Measurements from ENCODE around the gene SNAPC2. TPM values are rescaled to one million over a fixed set of nuclear protein-coding genes. Genes with fewer than 3 reads are reported as not detected.

SNAPC2 gene
- total RNA-seq, 1 experiment from 2014 or later = 9.8 TPM

- Histone ChIP-seq H3K9me2 (replicated peaks; ENCODE audit: insufficient read depth, low read length) (no peaks in the 10 kb centered on the region), H3K4me1 (ENCODE audit: low read length) (peaks cover 23% of the 10 kb centered on the region), H3K4me3 (ENCODE audit: low read length) (no peak overlapping the region), H4K20me1 (ENCODE audit: insufficient read depth, low read depth, low read length) (peaks cover 3% of the 10 kb centered on the region; the same call in 1 of the 2 replicates), H3K27ac (ENCODE audit: low read length) (no peak overlapping the region), H3K4me2 (ENCODE audit: low read depth, low read length, poor library complexity, severe bottlenecking) (no peak overlapping the region), H3K79me2 (ENCODE audit: low read length) (peaks cover 46% of the 10 kb centered on the region), H3K36me3 (ENCODE audit: insufficient read depth, low read length) (peaks cover 8% of the 10 kb centered on the region; the same call in 1 of the 2 replicates), H3K9ac (ENCODE audit: low read length) (no peak overlapping the region), H3K9me3 (ENCODE audit: low read length) (no peaks in the 10 kb centered on the region), H2AFZ (ENCODE audit: low read length) (no peak overlapping the region), H3K27me3 (ENCODE audit: low read length) (no peaks in the 10 kb centered on the region)
- no peak for DNase-seq
Observed at GRCh38 chr19:7940841-7941240, 20.7 kb downstream of the SNAPC2 start.

GRCh38 chr19:7941895-7942596, 21.9 kb downstream of the SNAPC2 start:
- no peak overlapping the region for H3K27ac ChIP-seq (ENCODE audit: low read length)
- H3K36me3 ChIP-seq (ENCODE audit: insufficient read depth, low read length) = peaks cover 8% of the 10 kb centered on the region; the same call in 1 of the 2 replicates
- peak overlapping the region; percentile 68 for H3K4me2 ChIP-seq (ENCODE audit: low read depth, low read length, poor library complexity, severe bottlenecking)
- no peaks in the 10 kb centered on the region for H3K9me2 ChIP-seq (replicated peaks; ENCODE audit: insufficient read depth, low read length)
- H2AFZ ChIP-seq (ENCODE audit: low read length) = no peak overlapping the region
- H3K9ac ChIP-seq (ENCODE audit: low read length) = peak overlapping the region; percentile 93
- H3K4me3 ChIP-seq (ENCODE audit: low read length) = peak overlapping the region; percentile 88
- H4K20me1 ChIP-seq (ENCODE audit: insufficient read depth, low read depth, low read length) = peaks cover 3% of the 10 kb centered on the region; the same call in 1 of the 2 replicates
- peaks cover 46% of the 10 kb centered on the region for H3K79me2 ChIP-seq (ENCODE audit: low read length)
- H3K9me3 ChIP-seq (ENCODE audit: low read length) = no peaks in the 10 kb centered on the region
- H3K4me1 ChIP-seq (ENCODE audit: low read length) = peaks cover 23% of the 10 kb centered on the region
- H3K27me3 ChIP-seq (ENCODE audit: low read length) = no peaks in the 10 kb centered on the region
- no peak for DNase-seq

DNA sequence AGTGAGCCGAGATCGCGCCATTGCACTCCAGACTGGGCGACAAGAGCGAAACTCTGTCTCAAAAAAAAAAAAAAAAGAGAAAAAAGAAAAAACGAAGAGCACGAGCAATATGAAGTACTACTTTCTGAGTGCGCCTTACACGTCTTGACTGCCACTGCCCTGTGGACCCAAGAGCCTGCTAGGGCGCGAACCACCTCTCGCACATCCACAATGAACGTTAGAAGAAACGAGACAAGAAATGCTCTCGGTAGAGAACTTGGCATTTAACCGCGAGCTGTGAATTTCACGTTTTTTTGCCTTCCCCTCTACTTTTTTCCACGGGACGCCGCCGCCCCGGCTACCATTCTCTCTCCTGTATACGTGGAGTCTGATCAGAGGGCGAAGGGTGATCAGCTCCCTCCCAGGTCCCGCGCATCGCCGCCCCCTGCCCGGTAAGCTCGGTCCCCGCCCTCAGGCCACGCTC, 22.9 kb downstream of the SNAPC2 start:
- peak overlapping the region; percentile 68 for H3K4me2 ChIP-seq (ENCODE audit: low read depth, low read length, poor library complexity, severe bottlenecking)

GRCh38 chr19:7943444-7944176, 23.5 kb downstream of the SNAPC2 start, which contains the start of gene TIMM44:
TIMM44 (minus strand) TSS chr19:7943666; CDS start chr19:7943651, 15 bp downstream.
- Histone ChIP-seq H3K36me3 (ENCODE audit: insufficient read depth, low read length) (0 out of 2 replicates have a peak, but pooled peaks cover 4% of the 10 kb centered on the region), H3K27me3 (ENCODE audit: low read length) (no peaks in the 10 kb centered on the region), H2AFZ (ENCODE audit: low read length) (peak within 1 kb of the TSS; percentile 88; the same call in 1 of the 2 replicates), H3K27ac (ENCODE audit: low read length) (peak within 1 kb of the TSS; percentile 57; the same call in 1 of the 2 replicates), H3K9ac (ENCODE audit: low read length) (peak within 1 kb of the TSS; percentile 93), H4K20me1 (ENCODE audit: insufficient read depth, low read depth, low read length) (no peaks in the 10 kb centered on the region; the same call in 1 of the 2 replicates), H3K9me2 (replicated peaks; ENCODE audit: insufficient read depth, low read length) (no peaks in the 10 kb centered on the region), H3K4me1 (ENCODE audit: low read length) (peaks cover 25% of the 10 kb centered on the region), H3K79me2 (ENCODE audit: low read length) (peaks cover 46% of the 10 kb centered on the region), H3K9me3 (ENCODE audit: low read length) (no peaks in the 10 kb centered on the region), H3K4me3 (ENCODE audit: low read length) (peak within 1 kb of the TSS; percentile 88), H3K4me2 (ENCODE audit: low read depth, low read length, poor library complexity, severe bottlenecking) (peak within 1 kb of the TSS; percentile 97)
- DNase-seq = peak; percentile 100

More for the DNA sequence above, 22.9 kb downstream of the SNAPC2 start:
- H3K36me3 ChIP-seq (ENCODE audit: insufficient read depth, low read length) = peaks cover 6% of the 10 kb centered on the region; the same call in 1 of the 2 replicates
- peaks cover 25% of the 10 kb centered on the region for H3K4me1 ChIP-seq (ENCODE audit: low read length)
- no peaks in the 10 kb centered on the region for H3K9me3 ChIP-seq (ENCODE audit: low read length)
- no peaks in the 10 kb centered on the region for H3K9me2 ChIP-seq (replicated peaks; ENCODE audit: insufficient read depth, low read length)
- peak overlapping the region; percentile 52; the same call in 1 of the 2 replicates for H3K27ac ChIP-seq (ENCODE audit: low read length)
- no peak overlapping the region; the same call in 1 of the 2 replicates for H2AFZ ChIP-seq (ENCODE audit: low read length)
- H3K79me2 ChIP-seq (ENCODE audit: low read length) = peaks cover 46% of the 10 kb centered on the region
- no peak for DNase-seq
- no peaks in the 10 kb centered on the region; the same call in 1 of the 2 replicates for H4K20me1 ChIP-seq (ENCODE audit: insufficient read depth, low read depth, low read length)
- H3K27me3 ChIP-seq (ENCODE audit: low read length) = no peaks in the 10 kb centered on the region
- H3K9ac ChIP-seq (ENCODE audit: low read length) = peak overlapping the region; percentile 93
- H3K4me3 ChIP-seq (ENCODE audit: low read length) = peak overlapping the region; percentile 88

- no peaks in the 10 kb centered on the region for H3K27me3 ChIP-seq (ENCODE audit: low read length)
- peaks cover 43% of the 10 kb centered on the region for H3K79me2 ChIP-seq (ENCODE audit: low read length)
- H3K27ac ChIP-seq (ENCODE audit: low read length) = peak overlapping the region; percentile 57; the same call in 1 of the 2 replicates
- H3K9me2 ChIP-seq (replicated peaks; ENCODE audit: insufficient read depth, low read length) = no peaks in the 10 kb centered on the region
- H2AFZ ChIP-seq (ENCODE audit: low read length) = peak overlapping the region; percentile 88; the same call in 1 of the 2 replicates
- peak overlapping the region; percentile 87 for H3K4me3 ChIP-seq (ENCODE audit: low read length)
- H4K20me1 ChIP-seq (ENCODE audit: insufficient read depth, low read depth, low read length) = no peaks in the 10 kb centered on the region; the same call in 1 of the 2 replicates
- H3K9ac ChIP-seq (ENCODE audit: low read length) = peak overlapping the region; percentile 88
- H3K4me2 ChIP-seq (ENCODE audit: low read depth, low read length, poor library complexity, severe bottlenecking) = peak overlapping the region; percentile 97
- no peaks in the 10 kb centered on the region for H3K9me3 ChIP-seq (ENCODE audit: low read length)
- 0 out of 2 replicates have a peak, but pooled peaks cover 4% of the 10 kb centered on the region for H3K36me3 ChIP-seq (ENCODE audit: insufficient read depth, low read length)
- peak; percentile 95 for DNase-seq
- H3K4me1 ChIP-seq (ENCODE audit: low read length) = peaks cover 25% of the 10 kb centered on the region
Observed at GRCh38 chr19:7944177-7944761, 24.1 kb downstream of the SNAPC2 start.

DNA sequence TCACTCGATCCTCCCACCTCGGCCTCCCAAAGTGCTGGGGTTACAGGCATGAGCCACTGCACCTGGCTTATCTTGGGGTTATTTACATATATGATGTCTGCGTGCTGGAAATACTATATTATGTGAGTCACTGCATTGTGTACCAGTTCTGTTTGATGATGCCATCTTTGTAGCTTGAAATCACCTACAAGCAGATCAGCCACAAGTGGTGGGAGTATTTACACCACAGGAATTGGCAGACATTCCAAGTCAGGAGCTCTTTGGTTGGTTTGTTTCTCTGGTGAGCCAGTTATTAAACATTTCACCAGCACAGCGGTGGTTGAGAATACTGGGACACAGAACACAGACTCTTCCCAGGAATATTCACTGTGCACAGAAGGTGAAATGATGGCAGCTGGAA, 27.8 kb downstream of the SNAPC2 start:
- Histone ChIP-seq H3K9me3 (ENCODE audit: low read length) (no peaks in the 10 kb centered on the region), H3K27ac (ENCODE audit: low read length) (no peak overlapping the region), H3K9ac (ENCODE audit: low read length) (no peak overlapping the region), H3K4me3 (ENCODE audit: low read length) (no peak overlapping the region), H4K20me1 (ENCODE audit: insufficient read depth, low read depth, low read length) (no peaks in the 10 kb centered on the region; the same call in 1 of the 2 replicates), H3K27me3 (ENCODE audit: low read length) (no peaks in the 10 kb centered on the region), H3K36me3 (ENCODE audit: insufficient read depth, low read length) (no peaks in the 10 kb centered on the region), H3K9me2 (replicated peaks; ENCODE audit: insufficient read depth, low read length) (no peaks in the 10 kb centered on the region), H3K79me2 (ENCODE audit: low read length) (peaks cover 15% of the 10 kb centered on the region), H2AFZ (ENCODE audit: low read length) (no peak overlapping the region), H3K4me2 (ENCODE audit: low read depth, low read length, poor library complexity, severe bottlenecking) (no peak overlapping the region), H3K4me1 (ENCODE audit: low read length) (peaks cover 14% of the 10 kb centered on the region)
- no peak for DNase-seq

DNA sequence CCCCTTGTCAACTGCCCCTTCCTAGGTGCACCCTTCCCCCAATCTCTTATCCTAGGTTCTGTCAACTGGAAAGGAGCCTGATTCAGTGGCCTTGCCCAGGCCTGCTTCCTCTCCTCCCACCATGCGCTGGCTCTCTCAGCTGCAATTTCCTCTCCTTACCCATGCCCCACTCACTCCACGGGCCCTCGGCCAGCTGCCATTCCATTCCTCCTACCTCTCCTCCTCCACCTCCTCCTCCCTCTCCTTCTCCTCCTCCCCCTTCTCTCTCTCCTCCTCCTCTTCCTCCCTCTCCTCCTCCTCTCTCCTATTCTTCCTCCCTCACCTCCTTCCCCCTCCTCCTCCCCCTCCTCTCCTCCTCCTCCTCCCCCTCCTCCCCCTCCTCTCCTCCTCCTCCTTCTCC, 32.9 kb downstream of the SNAPC2 start:
- H3K27ac ChIP-seq (ENCODE audit: low read length) = no peak overlapping the region
- DNase-seq = no peak
- no peaks in the 10 kb centered on the region for H3K9me2 ChIP-seq (replicated peaks; ENCODE audit: insufficient read depth, low read length)
- no peak overlapping the region for H3K9ac ChIP-seq (ENCODE audit: low read length)
- H2AFZ ChIP-seq (ENCODE audit: low read length) = no peak overlapping the region
- no peaks in the 10 kb centered on the region for H3K79me2 ChIP-seq (ENCODE audit: low read length)
- H3K36me3 ChIP-seq (ENCODE audit: insufficient read depth, low read length) = no peaks in the 10 kb centered on the region
- no peaks in the 10 kb centered on the region for H4K20me1 ChIP-seq (ENCODE audit: insufficient read depth, low read depth, low read length)
- H3K27me3 ChIP-seq (ENCODE audit: low read length) = no peaks in the 10 kb centered on the region
- H3K4me3 ChIP-seq (ENCODE audit: low read length) = no peak overlapping the region
- H3K4me2 ChIP-seq (ENCODE audit: low read depth, low read length, poor library complexity, severe bottlenecking) = no peak overlapping the region
- H3K9me3 ChIP-seq (ENCODE audit: low read length) = no peaks in the 10 kb centered on the region
- H3K4me1 ChIP-seq (ENCODE audit: low read length) = peaks cover under 1% of the 10 kb centered on the region; the same call in 1 of the 2 replicates

All from Karpas-422 (cell line).